Inflammatory macrophage (primary cell): ENCODE measurements around the gene SH3D21.

Experiments used
- DNase-seq, 2 donors: peaks; one replicate each; pipeline ENCODE4 v3.0.0-alpha.2; 2020 to 2022

SH3D21 gene

GRCh38 chr1:36303650-36304360, 2.4 kb upstream of the SH3D21 start:
- DNase-seq, result no peak

DNA sequence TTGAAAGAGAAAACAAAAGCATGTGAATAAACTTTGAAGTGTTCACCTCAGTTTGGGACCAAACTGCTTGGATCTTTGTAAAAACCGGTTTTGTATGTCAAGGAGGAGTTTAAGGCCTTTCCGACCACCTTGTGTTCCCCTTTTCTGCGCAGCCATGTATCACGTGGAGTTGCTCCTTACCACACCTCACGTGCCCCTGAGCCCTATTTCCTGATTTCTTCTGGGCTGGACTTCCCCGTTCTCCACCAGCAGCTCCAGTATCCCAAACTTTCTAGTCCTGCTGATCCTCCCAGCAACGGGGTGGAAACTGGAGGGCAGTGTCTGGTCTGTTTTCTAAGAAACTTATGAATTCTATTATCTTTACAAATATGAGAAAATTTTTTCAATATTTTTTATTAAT, 1.6 kb upstream of the SH3D21 start:
- DNase-seq, result peak; percentile 84 to 91

DNA sequence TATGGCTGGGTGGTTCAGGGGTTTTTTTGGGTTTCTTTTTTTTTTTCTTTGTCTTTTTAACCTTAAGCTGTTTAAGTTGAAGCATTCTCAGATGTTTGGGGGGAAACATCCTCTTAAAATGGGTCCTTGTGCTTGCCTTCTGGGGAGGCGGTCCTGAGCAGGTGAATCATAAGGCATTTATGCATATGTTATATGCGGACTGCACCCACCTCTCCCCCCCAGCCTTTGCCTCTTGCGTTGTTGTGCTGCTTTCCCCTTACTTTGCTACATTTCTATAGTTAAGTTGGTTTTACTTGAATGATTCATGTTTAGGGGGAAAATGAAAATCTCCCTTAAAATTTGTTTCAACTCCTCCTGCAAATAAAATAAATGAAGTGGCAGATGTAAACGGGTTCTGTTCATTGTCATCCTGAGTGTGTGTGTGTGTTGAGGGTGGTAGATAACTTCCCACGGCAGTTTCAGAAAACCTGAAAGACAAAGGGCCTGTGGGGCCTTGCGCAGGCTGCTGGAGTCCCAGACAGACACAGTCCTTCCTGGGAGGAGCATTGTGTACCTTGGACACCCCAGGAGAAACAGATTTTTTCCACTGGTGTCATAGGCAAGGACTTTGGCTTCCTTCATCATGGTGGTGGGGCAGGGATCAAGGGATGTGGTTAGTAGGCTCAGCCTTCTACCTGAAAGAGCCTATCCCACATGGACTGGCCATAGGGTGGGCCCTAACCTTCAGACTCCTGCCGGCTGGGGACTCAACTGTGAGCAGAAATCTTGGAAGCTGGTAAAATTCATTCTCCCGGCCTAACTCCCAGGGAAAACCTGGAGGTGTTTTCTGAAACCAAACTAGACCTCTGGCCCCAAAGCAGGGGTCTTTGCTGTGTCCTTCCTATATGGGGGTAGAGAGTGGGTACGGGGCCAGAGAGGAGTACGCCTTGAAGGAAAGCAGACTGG, 926 bp upstream of the SH3D21 start:
- no peak for DNase-seq

DNA sequence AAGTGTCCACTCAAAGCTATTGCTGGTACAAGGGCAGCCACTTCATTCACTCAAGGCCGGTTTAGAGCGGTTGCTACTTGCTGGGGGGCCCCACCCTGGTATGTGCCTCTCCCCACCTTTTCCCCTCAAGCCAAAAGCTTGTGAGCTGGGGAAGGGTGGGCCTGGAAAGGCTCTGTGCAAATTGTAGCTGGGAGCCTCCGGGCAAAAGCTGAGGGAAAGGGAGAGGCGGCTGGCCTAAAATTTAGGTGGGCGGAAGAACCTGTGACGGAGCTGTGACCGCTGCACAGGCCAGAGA, 306 bp upstream of the SH3D21 start:
- no peak for DNase-seq

GRCh38 chr1:36306902-36307456, 811 bp downstream of the SH3D21 start:
- DNase-seq, result peak; percentile 88 to 95

DNA sequence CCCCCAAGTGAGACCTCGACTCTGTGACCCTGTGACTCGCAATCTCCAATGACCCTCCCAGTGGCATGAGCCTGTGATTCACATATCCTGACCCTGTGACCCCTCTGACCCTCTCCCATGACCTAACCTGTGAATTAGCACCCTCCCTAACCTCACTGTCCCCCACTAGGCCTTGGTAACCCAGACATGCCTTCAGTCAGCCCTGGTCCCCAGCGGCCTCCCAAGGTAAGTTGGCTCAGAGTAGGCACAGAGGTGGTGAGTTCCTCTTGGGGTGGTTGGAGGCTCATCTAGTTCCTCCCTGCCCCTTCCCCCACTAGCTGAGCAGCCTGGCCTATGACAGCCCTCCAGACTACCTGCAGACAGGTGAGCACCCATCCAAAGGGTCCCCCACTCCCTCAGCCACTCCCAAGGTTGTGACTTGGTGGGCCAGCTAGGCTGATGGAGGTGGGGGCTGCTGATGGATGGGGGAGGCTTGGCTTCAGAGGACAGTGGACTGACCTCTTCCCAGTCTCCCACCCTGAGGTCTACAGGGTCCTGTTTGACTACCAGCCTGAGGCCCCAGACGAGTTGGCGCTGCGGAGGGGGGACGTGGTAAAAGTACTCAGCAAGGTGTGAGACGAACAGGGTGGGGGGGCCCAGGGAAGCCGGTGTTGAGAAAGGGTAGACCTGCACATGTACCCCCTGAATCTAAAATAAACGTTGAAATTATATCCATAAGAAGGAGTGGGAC, 1.6 kb downstream of the SH3D21 start:
- no peak for DNase-seq

DNA sequence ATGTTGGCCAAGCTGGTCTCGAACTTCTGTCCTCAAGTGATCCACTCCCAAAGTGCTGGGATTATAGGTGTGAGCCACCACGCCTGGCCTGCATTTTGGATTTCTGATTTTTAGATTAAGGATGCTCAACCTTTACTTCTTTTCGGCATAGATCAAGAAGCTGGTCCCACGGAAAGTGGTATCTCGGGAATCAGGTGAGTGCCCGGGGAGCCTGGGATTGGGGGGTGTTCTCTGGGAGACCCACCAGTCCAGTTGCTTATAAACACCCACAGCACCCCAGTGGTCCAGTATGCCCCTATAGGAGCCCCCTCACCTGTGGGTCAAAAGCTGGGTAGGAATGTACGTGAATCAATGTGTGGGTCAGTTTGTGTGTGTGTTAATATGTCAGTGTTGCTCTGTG, 3.2 kb downstream of the SH3D21 start:
- DNase-seq, result no peak

DNA sequence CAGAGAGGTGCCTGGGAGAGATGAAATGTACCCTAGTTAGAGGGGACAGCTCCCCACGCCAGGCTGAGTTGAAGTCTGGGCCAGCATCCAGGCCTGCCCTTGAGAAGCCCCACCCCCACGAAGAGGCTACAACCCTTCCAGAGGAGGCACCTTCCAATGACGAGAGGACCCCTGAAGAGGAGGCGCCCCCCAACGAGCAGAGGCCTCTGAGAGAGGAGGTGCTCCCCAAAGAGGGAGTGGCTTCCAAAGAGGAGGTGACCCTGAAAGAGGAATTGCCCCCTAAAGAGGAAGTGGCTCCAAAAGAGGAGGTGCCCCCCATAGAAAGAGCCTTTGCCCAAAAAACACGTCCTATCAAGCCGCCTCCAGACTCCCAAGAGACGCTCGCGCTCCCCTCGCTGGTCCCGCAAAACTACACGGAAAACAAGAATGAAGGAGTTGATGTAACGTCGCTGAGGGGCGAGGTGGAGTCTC, 14.2 kb downstream of the SH3D21 start:
- peak; percentile 12 to 47 for DNase-seq

DNA sequence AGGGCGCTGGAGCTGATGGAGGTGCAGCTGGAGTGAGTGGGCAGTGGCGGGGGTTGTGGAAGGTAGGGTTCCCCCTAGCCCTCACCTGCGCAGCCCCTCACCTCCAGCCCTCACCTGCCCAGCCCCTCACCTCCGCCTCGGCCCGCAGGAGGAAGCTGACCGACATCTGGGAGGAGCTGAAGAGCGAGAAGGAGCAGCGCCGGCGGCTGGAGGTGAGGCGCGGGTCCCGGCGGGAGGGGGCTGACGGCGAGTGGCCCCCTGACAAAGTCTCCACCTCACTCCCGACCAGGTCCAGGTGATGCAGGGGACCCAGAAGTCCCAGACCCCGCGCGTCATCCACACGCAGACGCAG, 14.6 kb downstream of the SH3D21 start:
- no peak for DNase-seq

DNA sequence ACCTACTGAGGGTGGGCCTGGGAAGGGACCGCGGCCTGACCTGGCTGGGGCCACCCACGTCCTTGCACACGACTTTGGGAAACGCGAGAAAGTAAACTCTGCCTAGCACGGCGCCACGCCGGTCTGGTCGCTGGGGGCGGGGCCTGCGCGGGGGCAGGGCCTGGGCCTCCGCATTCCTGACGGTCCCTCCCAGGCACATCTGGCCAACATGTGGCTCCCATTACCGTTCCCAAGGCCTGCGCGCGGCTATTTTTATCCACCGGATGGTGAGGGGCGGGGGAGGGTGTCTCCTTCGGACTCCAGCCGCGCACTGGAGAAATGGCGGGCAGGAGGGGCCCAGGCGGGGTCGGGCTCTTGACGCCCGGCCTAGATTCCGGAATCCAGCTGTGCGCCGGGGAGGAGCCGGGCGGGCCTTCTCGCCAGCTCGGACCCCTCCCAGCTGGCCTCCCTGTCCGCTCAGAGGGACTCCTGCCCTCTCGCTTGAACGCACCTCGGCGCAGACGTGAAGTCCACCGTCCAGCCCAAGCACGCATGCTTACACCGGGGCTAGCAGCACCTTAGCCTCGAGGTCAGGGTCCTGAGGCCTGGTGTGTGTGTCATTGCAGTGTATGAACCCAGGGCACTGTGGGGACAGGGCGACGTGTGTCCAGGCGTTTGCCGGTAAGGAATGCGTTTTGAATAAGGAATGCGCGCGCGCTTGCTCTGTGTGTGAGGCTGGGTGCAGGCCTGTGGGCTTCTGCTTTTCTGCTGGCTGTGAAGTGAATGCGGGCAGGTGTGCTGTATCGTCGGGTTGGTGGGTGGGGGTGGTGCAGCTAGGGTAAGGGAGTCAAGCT, 15.2 kb downstream of the SH3D21 start:
- DNase-seq, result peak in 1 of 2 donors; percentile 41

DNA sequence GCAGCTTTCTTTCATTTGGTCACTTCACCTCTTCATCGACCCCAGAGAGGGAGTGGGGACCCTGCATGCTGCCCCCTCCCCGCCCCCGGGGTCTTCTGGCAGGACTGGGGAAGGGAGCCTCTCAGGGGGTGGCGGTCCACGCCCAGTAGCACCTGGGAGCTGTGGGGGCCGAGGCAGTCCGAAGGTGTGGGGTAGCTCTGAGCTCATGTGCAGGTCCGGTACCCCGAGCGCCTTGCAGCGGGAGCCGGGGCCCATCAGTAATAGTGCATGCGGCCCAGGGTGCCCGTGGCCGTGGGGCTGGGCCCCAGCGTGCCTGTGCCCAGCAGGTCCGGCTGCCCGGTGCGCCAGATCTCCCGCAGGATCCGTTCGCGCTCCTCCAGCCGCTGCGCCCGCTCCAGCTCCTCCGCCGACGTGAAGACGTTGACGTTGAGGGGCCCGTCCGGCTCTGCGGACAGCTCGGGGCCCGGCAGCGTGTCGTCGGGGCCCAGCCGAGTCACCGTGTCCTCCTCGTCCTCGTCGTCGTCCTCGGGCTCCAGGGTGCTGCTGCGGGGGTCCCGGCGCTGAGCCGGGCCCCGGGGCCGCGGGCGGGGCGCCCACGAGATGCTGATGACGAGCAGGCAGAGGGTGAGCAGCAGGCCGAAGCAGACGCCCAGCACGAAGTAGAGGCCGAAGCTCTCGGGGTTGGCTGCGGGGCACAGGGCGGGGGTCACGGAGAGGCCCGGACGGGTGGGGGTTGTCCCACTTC, 16.0 kb downstream of the SH3D21 start:
- DNase-seq, result no peak

- no peak for DNase-seq
Measured at GRCh38 chr1:36322786-36323635, 16.8 kb downstream of the SH3D21 start.

DNA sequence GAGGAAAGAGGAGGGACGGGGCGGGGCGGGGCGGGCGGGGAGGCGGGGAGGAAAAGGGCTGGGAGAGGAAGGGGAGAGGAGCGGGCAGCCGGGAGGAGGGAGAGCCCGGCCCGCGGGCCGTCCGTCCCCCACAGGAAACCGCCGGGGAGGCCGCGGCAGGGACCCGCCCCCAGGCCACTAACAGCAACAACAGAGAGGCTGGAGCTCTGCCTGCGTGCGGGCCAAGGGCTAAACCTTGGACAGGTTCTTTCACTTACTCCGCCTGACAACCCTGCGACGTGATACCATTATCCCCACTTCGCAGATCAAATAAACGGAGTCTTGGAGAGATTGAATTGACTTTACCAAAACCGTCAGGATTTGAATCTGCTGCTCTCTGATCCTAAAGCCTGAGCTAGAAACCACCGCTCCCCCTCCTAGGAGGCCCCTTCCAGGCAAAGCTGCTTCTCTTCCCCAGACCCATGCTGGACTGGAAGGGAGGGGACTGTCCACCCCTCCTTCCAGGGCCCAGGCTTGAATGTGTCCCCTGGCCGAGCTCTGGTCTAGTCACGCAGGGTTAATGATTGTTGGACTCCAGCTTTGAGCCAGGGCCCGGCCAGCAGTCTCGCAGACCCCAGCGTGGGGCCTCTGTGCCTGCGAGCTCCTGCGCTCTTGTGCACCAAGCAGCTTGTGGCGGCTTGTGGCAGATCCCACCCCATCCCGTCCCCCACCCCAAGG, 17.6 kb downstream of the SH3D21 start, which contains the start of gene EVA1B:
TSS of gene EVA1B (minus strand) at position 10 of the 717 bp plus-strand sequence. CDS start 608 bp downstream, outside the sequence.
- peak; percentile 33 to 37 for DNase-seq

GRCh38 chr1:36324353-36324703, 18.2 kb downstream of the SH3D21 start:
- no peak for DNase-seq

GRCh38 chr1:36326499-36326898, 20.3 kb downstream of the SH3D21 start:
- no peak for DNase-seq

- no peak for DNase-seq
Measured at GRCh38 chr1:36327421-36328087, 21.4 kb downstream of the SH3D21 start.

DNA sequence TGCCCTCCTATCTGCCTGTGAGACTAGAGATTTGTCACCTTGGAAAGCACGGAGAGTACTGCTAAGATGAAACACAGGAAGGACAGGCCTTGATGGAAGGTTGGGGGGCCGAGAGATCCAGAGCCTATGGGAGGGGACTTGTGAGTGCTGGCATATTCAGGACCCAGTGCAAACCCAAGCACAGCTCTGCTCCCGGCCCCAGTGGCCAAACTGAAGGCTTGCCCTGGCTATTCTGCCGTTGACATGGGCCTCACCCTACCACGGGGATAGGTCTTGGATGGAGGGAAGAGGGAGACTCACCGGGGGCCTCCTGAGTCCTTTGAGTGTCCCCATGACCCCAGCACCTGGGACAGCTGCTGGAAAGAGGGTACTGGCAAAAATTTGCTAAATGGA, 21.9 kb downstream of the SH3D21 start:
- no peak for DNase-seq

DNA sequence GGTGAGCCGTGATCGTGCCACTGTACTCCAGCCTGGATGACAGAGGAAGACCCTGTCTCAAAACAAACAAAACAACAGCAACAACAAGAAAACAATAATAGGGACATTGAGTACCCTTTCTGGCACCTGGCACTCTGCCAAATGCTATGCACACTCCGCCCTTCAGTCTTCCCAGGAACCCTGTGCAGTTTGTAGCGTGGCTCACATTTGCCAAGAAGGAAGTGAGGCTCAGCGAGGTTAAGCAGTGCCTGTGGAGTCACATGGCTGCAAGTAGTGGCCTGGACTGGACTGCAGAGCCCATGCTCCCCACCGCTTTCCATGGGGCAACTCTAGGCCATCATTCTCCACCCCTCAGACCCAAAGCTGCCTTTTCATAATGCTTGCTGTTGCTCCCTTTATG, 22.5 kb downstream of the SH3D21 start:
- peak; percentile 73 for DNase-seq

- no peak for DNase-seq
Measured at GRCh38 chr1:36329817-36330216, 23.6 kb downstream of the SH3D21 start.
